B cell (primary cell): ENCODE measurements around the gene SLC49A3. TPM values are rescaled to one million over a fixed set of nuclear protein-coding genes. Genes with fewer than 3 reads are reported as not detected.

Experiments used
- ATAC-seq: fragments of 200-7000 bp; cut with Tn5 transposase; one replicate; pipeline ENCODE4 v1.10.0; 2021; ENCODE audit warnings: low read depth, mild to moderate bottlenecking, moderate number of reproducible peaks, moderate library complexity
- CTCF ChIA-PET: fragments of 350-600 bp; sonication (Branson Sonifier 250); formaldehyde crosslinking; loops from one replicate; lab custom pipeline; 2021; ENCODE audit warnings: antibody characterized with exemption, inconsistent platforms; lab: Charles Lee
- POLR2A ChIA-PET: fragments of 350-600 bp; sonication (Branson Sonifier 250); formaldehyde crosslinking; loops from one replicate; lab custom pipeline; 2021; ENCODE audit warnings: antibody characterized with exemption; lab: Charles Lee
- DNase-seq: peaks from one replicate; pipeline ENCODE4 v3.0.0; 2013
- H2AFZ ChIP-seq: 2 replicates; pipeline ENCODE4 v1.6.1; 2012; ENCODE audit warnings: mild to moderate bottlenecking, low read depth, low read length; ENCODE audit not compliant: insufficient read depth, poor library complexity, severe bottlenecking
- H3K27ac ChIP-seq, 2 donors: 1 replicate in 1 of 2; 2 replicates in 1 of 2; pipeline ENCODE4 v1.5.1; 2012 to 2013; ENCODE audit warnings: low read length in 2 of 2, mild to moderate bottlenecking in 2 of 2, moderate library complexity in 1 of 2
- H3K27me3 ChIP-seq, 4 experiments: fragments of 200-600 bp in 1 of 4; sonication (generic) in 1 of 4; replicated peaks in 1 of 4; 1 replicate in 2 of 4; 2 replicates in 2 of 4; pipeline versions ENCODE4 v1.6.1 to v1.7.0; 2013 to 2016; ENCODE audit warnings: low read length in 3 of 4, mild to moderate bottlenecking in 2 of 4, mixed read lengths in 1 of 4, moderate library complexity in 1 of 4; ENCODE audit not compliant: insufficient read depth in 4 of 4, control insufficient read depth in 3 of 4; ENCODE audit errors: control extremely low read depth in 1 of 4
- H3K36me3 ChIP-seq, 2 experiments: replicated peaks in 1 of 2; 1 replicate in 1 of 2; 2 replicates in 1 of 2; pipeline versions ENCODE4 v1.6.1 to v1.7.1; 2013; ENCODE audit warnings: low read length in 1 of 2; ENCODE audit not compliant: insufficient read depth in 2 of 2, control insufficient read depth in 1 of 2; ENCODE audit errors: control extremely low read depth in 1 of 2, extremely low read depth in 1 of 2
- H3K4me1 ChIP-seq, 2 donors: fragments of 200-600 bp in 1 of 2; sonication (generic) in 1 of 2; 1 replicate in 1 of 2; 2 replicates in 1 of 2; pipeline versions ENCODE4 v1.5.1 to v1.6.1; 2013 to 2017; ENCODE audit warnings: low read length in 2 of 2; ENCODE audit not compliant: control insufficient read depth in 2 of 2, insufficient read depth in 2 of 2
- H3K4me2 ChIP-seq: replicated peaks from 2 replicates; pipeline ENCODE3; 2012; ENCODE audit warnings: mild to moderate bottlenecking, low read depth, low read length; ENCODE audit not compliant: poor library complexity, severe bottlenecking
- H3K4me3 ChIP-seq, 5 experiments: fragments of 200-600 bp in 1 of 5; sonication (generic) in 1 of 5; 1 replicate in 3 of 5; 2 replicates in 2 of 5; pipeline versions ENCODE4 v1.5.1 to v1.7.0; 2011 to 2016; ENCODE audit warnings: low read length in 4 of 5, mild to moderate bottlenecking in 4 of 5, low read depth in 2 of 5, control low read depth in 1 of 5, moderate library complexity in 1 of 5; ENCODE audit not compliant: insufficient read depth in 1 of 5; ENCODE audit errors: control extremely low read depth in 1 of 5, extremely low read depth in 1 of 5
- H3K79me2 ChIP-seq: fragments of 200-600 bp; sonication (generic); one replicate; pipeline ENCODE4 v1.6.0; 2016; ENCODE audit warnings: low read length; ENCODE audit not compliant: control insufficient read depth, insufficient read depth
- H3K9ac ChIP-seq: fragments of 200-600 bp; sonication (generic); 2 replicates; pipeline ENCODE4 v1.6.1; 2017; ENCODE audit warnings: mild to moderate bottlenecking, low read length, moderate library complexity
- H3K9me3 ChIP-seq, 3 donors: one replicate each; pipeline versions ENCODE4 v1.6.1 to v1.7.1; 2013; ENCODE audit warnings: low read length in 2 of 3; ENCODE audit not compliant: control insufficient read depth in 2 of 3, insufficient read depth in 1 of 3; ENCODE audit errors: control extremely low read depth in 1 of 3
- H4K20me1 ChIP-seq: 2 replicates; pipeline ENCODE4 v1.6.0; 2012; ENCODE audit warnings: mild to moderate bottlenecking, low read length; ENCODE audit not compliant: insufficient read depth, control insufficient read depth, poor library complexity, severe bottlenecking
- H3K27ac Mint-ChIP-seq: one replicate; pipeline ENCODE4 v1.8.0; 2021; ENCODE audit warnings: mixed read lengths
- H3K27me3 Mint-ChIP-seq: one replicate; pipeline ENCODE4 v1.8.0; 2021; ENCODE audit warnings: mixed read lengths
- H3K4me1 Mint-ChIP-seq: one replicate; pipeline ENCODE4 v1.8.0; 2021; ENCODE audit warnings: mixed read lengths
- H3K4me3 Mint-ChIP-seq: one replicate; pipeline ENCODE4 v1.8.0; 2021; ENCODE audit warnings: mixed read lengths
- H3K9me3 Mint-ChIP-seq: one replicate; pipeline ENCODE4 v1.8.0; 2022; ENCODE audit warnings: mixed read lengths; ENCODE audit not compliant: insufficient read depth
- CTCF ChIP-seq: fragments of 200-600 bp; IDR thresholded peaks from one replicate; pipeline ENCODE4 v1.8.0; 2022; ENCODE audit warnings: antibody characterized with exemption, mild to moderate bottlenecking
- EZH2 ChIP-seq: IDR thresholded peaks from 2 replicates; pipeline ENCODE4 v1.6.1; 2012; ENCODE audit warnings: borderline replicate concordance, low read depth, mild to moderate bottlenecking, moderate library complexity, low read length; ENCODE audit not compliant: insufficient read depth, poor library complexity, severe bottlenecking
- WGBS: methylation state at CpG from one replicate; pipeline ENCODE4 v1.1.5; 2013; ENCODE audit warnings: missing lambda C conversion rate; ENCODE audit not compliant: insufficient coverage; 5-methylcytosine and 5-hydroxymethylcytosine counted together
- intact Hi-C: fragments of 100-400 bp; cut with micrococcal nuclease; formaldehyde crosslinking; loops from one replicate; pipeline ENCODE4 v1.10.0; 2022
- polyA plus RNA-seq: library from polyadenylated mRNA; depleted of rRNA; stranded (reverse); fragments of >200 nt; gene quantifications from 2 replicates; pipeline ENCODE4 v1.2.3, GENCODE V29; 2012
- total RNA-seq, 2 donors: library from RNA; stranded (reverse); fragments of 120-200 nt in 1 of 2; gene quantifications; 1 replicate in 1 of 2; 2 replicates in 1 of 2; pipeline versions ENCODE4 v1.2.3 to v1.2.4, GENCODE V29; 2013 to 2022

SLC49A3 gene
- total and polyA plus RNA-seq, 2 donors (not counting 1 experiment from before 2014, with no cell fraction given), result 2.0 to 4.3 TPM

GRCh38 chr4:674172-675035, 14.5 kb downstream of the SLC49A3 start, which contains the start of the genes ATP5ME and MYL5:
TSS of gene ATP5ME (minus strand) at chr4:674276. CDS start at chr4:674247, 29 bp downstream.
TSS of gene MYL5 (plus strand) at chr4:674542. CDS start at chr4:678027, 3,485 bp downstream.
- POLR2A ChIA-PET, result interaction anchor here (0.5 to 2.0 kb wide), 8 partner anchors 10 to 550 kb away, joined by 3 to 11 read pairs (median 4); partner anchors contain the start of genes ZNF141 and ZNF718
- WGBS, result under 1% methylated on average over 84 of the region's 84 CpGs

More at GRCh38 chr4:674172-675035, 14.5 kb downstream of the SLC49A3 start, which contains the start of the genes ATP5ME and MYL5:
- Histone ChIP-seq H3K9me3 (no peaks in the 10 kb centered on the region), H3K36me3 (peaks cover 0 to 17% of the 10 kb centered on the region in 2 experiments), H3K27me3 (peaks cover 0 to 2% (median 0%) of the 10 kb centered on the region in 4 experiments), H3K4me1 (peaks cover 26 to 36% of the 10 kb centered on the region in 2 donors), H3K9ac (peak within 1 kb of the TSS; percentile 98), H3K27ac (peak within 1 kb of the TSS; percentile 92 to 97), H2AFZ (peak within 1 kb of the TSS; percentile 77), H3K4me3 (peak within 1 kb of the TSS; percentile 44 to 99 (median 92)), H4K20me1 (peaks cover 4% of the 10 kb centered on the region), H3K79me2 (peaks cover 22% of the 10 kb centered on the region), H3K4me2 (peak within 1 kb of the TSS; percentile 99)
- DNase-seq (peak; percentile 99), ATAC-seq (peak; percentile 84)
- Mint-ChIP-seq H3K9me3 (no peaks in the 10 kb centered on the region), H3K4me1 (peaks cover 28% of the 10 kb centered on the region), H3K27ac (peak within 1 kb of the TSS; percentile 92), H3K27me3 (no peaks in the 10 kb centered on the region), H3K4me3 (peak within 1 kb of the TSS; percentile 93)
- intact Hi-C loops, result loop anchor here (1.0 to 10.0 kb wide), 4 partner anchors 11 to 610 kb away; partner anchors contain the start of genes MAEA and PCGF3
- TF ChIP-seq CTCF (peak; percentile 86), EZH2 (no peak)
- CTCF ChIA-PET, result interaction anchor here (0.6 to 1.7 kb wide), 7 partner anchors 10 to 430 kb away, joined by 3 to 6 read pairs (median 5); partner anchors contain the start of gene IDUA
